Measurements from ENCODE around the gene RAB13. TPM values are rescaled to one million over a fixed set of nuclear protein-coding genes. Genes with fewer than 3 reads are reported as not detected.

The RAB13 gene
- total and polyA plus RNA-seq, 2 of the 8 experiments (the other 6 are each of a cell fraction or from before 2014, with no cell fraction given): 70.5 to 157 TPM

- Histone ChIP-seq H2BK12ac (ENCODE audit: low read depth, low read length) (no peak overlapping the region), H3K23ac (ENCODE audit: insufficient read length) (no peak overlapping the region), H3K79me2 (ENCODE audit: control insufficient read depth in 1 of 2, insufficient read depth in 2 of 2, low read length in 2 of 2) (no peaks in the 10 kb centered on the region), H3K4me1 (replicated peaks in 1 of 4; ENCODE audit: control insufficient read depth in 3 of 4, insufficient read depth in 4 of 4, low read length in 3 of 4) (no peaks in the 10 kb centered on the region), H3K27me3 (replicated peaks in 1 of 4; ENCODE audit: control insufficient read depth in 3 of 4, extremely low read depth in 1 of 4, insufficient read depth in 3 of 4, low read length in 3 of 4) (no peaks in the 10 kb centered on the region), H3K9me3 (ENCODE audit: insufficient read depth in 2 of 2, low read depth in 1 of 2, low read length in 1 of 2) (no peaks in the 10 kb centered on the region), H4K8ac (ENCODE audit: extremely low read depth, insufficient read depth, low read length) (no peak overlapping the region), H3K9ac (replicated peaks in 1 of 4; ENCODE audit: extremely low read depth in 1 of 4, low read depth in 3 of 4, low read length in 3 of 4) (no peak overlapping the region), H4K5ac (ENCODE audit: insufficient read length, low read depth, low read length) (no peak overlapping the region), H3K4ac (replicated peaks; ENCODE audit: insufficient read length, low read depth, low read length) (no peak overlapping the region), H3K36me3 (ENCODE audit: control insufficient read depth in 2 of 4, insufficient read depth in 4 of 4, low read length in 3 of 4) (peaks cover 9 to 52% (median 40%) of the 10 kb centered on the region in 4 experiments), H3K56ac (replicated peaks; ENCODE audit: insufficient read length, low read depth, low read length) (no peak overlapping the region), H3K14ac (ENCODE audit: insufficient read length) (no peak overlapping the region), H2BK20ac (ENCODE audit: low read length) (no peak overlapping the region), H3K4me3 (ENCODE audit: extremely low read depth in 1 of 4, insufficient read depth in 2 of 4, low read depth in 3 of 4, low read length in 4 of 4) (no peak overlapping the region), H3K79me1 (ENCODE audit: low read depth, low read length) (no peaks in the 10 kb centered on the region; the same call in 1 of the 2 replicates), H2AK5ac (ENCODE audit: low read depth, low read length) (no peak overlapping the region), H3K23me2 (ENCODE audit: low read depth, low read length) (no peaks in the 10 kb centered on the region; the same call in 1 of the 2 replicates), H3K18ac (ENCODE audit: extremely low read depth, low read length) (no peak overlapping the region), H4K20me1 (replicated peaks in 1 of 2; ENCODE audit: control insufficient read depth in 1 of 2, insufficient read depth in 2 of 2, low read length in 2 of 2) (peaks cover 0 to 8% of the 10 kb centered on the region in 2 experiments), H2AFZ (ENCODE audit: low read length) (no peak overlapping the region), H3K27ac (ENCODE audit: low read depth, low read length) (no peak overlapping the region), H4K91ac (replicated peaks; ENCODE audit: insufficient read length, low read length) (no peak overlapping the region), H2BK15ac (ENCODE audit: low read length) (no peak overlapping the region), H2BK5ac (ENCODE audit: low read depth, low read length) (no peak overlapping the region), H3K4me2 (ENCODE audit: insufficient read depth in 1 of 2, low read depth in 2 of 2, low read length in 2 of 2) (no peak overlapping the region), H2BK120ac (replicated peaks; ENCODE audit: low read depth, low read length) (no peak overlapping the region)
- ChIA-PET POLR2A (ENCODE audit: partially characterized antibody) (interaction anchor here (0.7 to 5.1 kb wide), 8 partner anchors 13 to 248 kb away, joined by 3 to 46 read pairs (median 6); partner anchors contain the start of genes DENND4B, JTB, RPS27 and SLC39A1), CTCF (ENCODE audit: partially characterized antibody) (interaction anchor here (0.7 kb wide), 1 partner anchor 12 kb away, joined by 3 read pairs; no protein-coding TSS in a partner anchor)
- DNase-seq (ENCODE audit: low read depth in 1 of 2, low spot score in 2 of 2): no peak
- WGBS, 2 experiments (ENCODE audit: extremely low coverage in 1 of 2, insufficient coverage in 1 of 2, insufficient read length in 1 of 2, insufficient replicate concordance in 2 of 2, low coverage in 1 of 2, low lambda C conversion rate in 2 of 2, missing lambda C conversion rate in 1 of 2): 93% methylated on average over 18 of the region's 18 CpGs; no CpG with 5 or more reads in 1 of the 2 experiments
- TF ChIP-seq BCL11A (IDR thresholded peaks at IDR 0.05; ENCODE audit: low read depth in 2 of 2, low read length in 2 of 2): no peak
- no peak for FAIRE-seq
These were observed 53.7 kb downstream of the RAB13 start for GRCh38 chr1:153932156-153933131.

All from H1 (cell line).